CD4-positive, alpha-beta memory T cell (primary cell): ENCODE results near the gene CYP1A1. TPM values are rescaled to one million over a fixed set of nuclear protein-coding genes. Genes with fewer than 3 reads are reported as not detected.

Experiments used
- CTCF ChIA-PET: fragments of 350-600 bp; sonication (Branson Sonifier 250); formaldehyde crosslinking; loops from one replicate; lab custom pipeline; 2021; ENCODE audit warnings: inconsistent platforms; ENCODE audit not compliant: partially characterized antibody; lab: Charles Lee
- POLR2A ChIA-PET: fragments of 350-600 bp; sonication (Branson Sonifier 250); formaldehyde crosslinking; loops from one replicate; lab custom pipeline; 2021; ENCODE audit not compliant: partially characterized antibody; lab: Charles Lee
- DNase-seq, 5 donors: peaks; one replicate each; pipeline versions ENCODE4 v3.0.0 to v3.0.0-alpha.2; 2020 to 2022; ENCODE audit warnings: mixed read lengths in 1 of 5
- H3K27ac ChIP-seq: one replicate; pipeline ENCODE4 v1.7.0; 2013; ENCODE audit warnings: low read depth, low read length
- H3K27me3 ChIP-seq: 2 replicates; pipeline ENCODE4 v1.7.0; 2013; ENCODE audit warnings: mild to moderate bottlenecking, low read length, moderate library complexity; ENCODE audit not compliant: insufficient read depth
- H3K36me3 ChIP-seq: 2 replicates; pipeline ENCODE4 v1.7.0; 2013; ENCODE audit warnings: mild to moderate bottlenecking, low read length, moderate library complexity; ENCODE audit not compliant: insufficient read depth
- H3K4me1 ChIP-seq: 2 replicates; pipeline ENCODE4 v1.7.0; 2013; ENCODE audit warnings: mild to moderate bottlenecking, low read length, moderate library complexity; ENCODE audit not compliant: insufficient read depth
- H3K4me3 ChIP-seq, 2 donors: one replicate each; pipeline ENCODE4 v1.7.0; 2013; ENCODE audit warnings: low read length in 2 of 2, mild to moderate bottlenecking in 1 of 2
- H3K9me3 ChIP-seq, 2 donors: one replicate each; pipeline ENCODE4 v1.7.0; 2013; ENCODE audit warnings: low read length in 2 of 2, control low read depth in 1 of 2; ENCODE audit not compliant: control insufficient read depth in 1 of 2
- H3K27ac Mint-ChIP-seq, 7 donors: one replicate each; pipeline ENCODE4 v1.8.0; 2020 to 2021; ENCODE audit warnings: mixed read lengths in 7 of 7, mild to moderate bottlenecking in 6 of 7, inconsistent platforms in 3 of 7, moderate library complexity in 3 of 7
- H3K27me3 Mint-ChIP-seq, 2 donors: one replicate each; pipeline ENCODE4 v1.8.0; 2020 to 2021; ENCODE audit warnings: mixed read lengths in 2 of 2
- H3K36me3 Mint-ChIP-seq, 2 donors: one replicate each; pipeline ENCODE4 v1.8.0; 2020 to 2021; ENCODE audit warnings: mixed read lengths in 2 of 2, inconsistent platforms in 1 of 2, mild to moderate bottlenecking in 1 of 2
- H3K4me1 Mint-ChIP-seq, 4 donors: one replicate each; pipeline ENCODE4 v1.8.0; 2020 to 2021; ENCODE audit warnings: mixed read lengths in 4 of 4, mild to moderate bottlenecking in 1 of 4
- H3K4me3 Mint-ChIP-seq, 8 donors: one replicate each; pipeline ENCODE4 v1.8.0; 2020 to 2021; ENCODE audit warnings: mixed read lengths in 8 of 8, mild to moderate bottlenecking in 7 of 8, moderate library complexity in 6 of 8, inconsistent platforms in 3 of 8
- H3K9me3 Mint-ChIP-seq, 8 donors: one replicate each; pipeline ENCODE4 v1.8.0; 2020 to 2021; ENCODE audit warnings: mixed read lengths in 8 of 8, mild to moderate bottlenecking in 5 of 8, inconsistent platforms in 3 of 8, moderate library complexity in 1 of 8
- intact Hi-C: fragments of 100-400 bp; cut with micrococcal nuclease; formaldehyde crosslinking; loops from one replicate; pipeline ENCODE4 v1.15.1; 2023
- polyA plus RNA-seq, 2 donors: library from polyadenylated mRNA; unstranded; fragments of 300-500 nt; fragmentation: Illumina TruSeq; gene quantifications; one replicate each; pipeline ENCODE4 v1.2.3, GENCODE V29; 2021
- total RNA-seq, 2 experiments: library from RNA; stranded (reverse); gene quantifications; one replicate each; pipeline ENCODE4 v1.2.3, GENCODE V29; 2021

The CYP1A1 gene
- total and polyA plus RNA-seq, 4 experiments from 2014 or later = 0.11 to 0.26 TPM; not detected in 2

DNA sequence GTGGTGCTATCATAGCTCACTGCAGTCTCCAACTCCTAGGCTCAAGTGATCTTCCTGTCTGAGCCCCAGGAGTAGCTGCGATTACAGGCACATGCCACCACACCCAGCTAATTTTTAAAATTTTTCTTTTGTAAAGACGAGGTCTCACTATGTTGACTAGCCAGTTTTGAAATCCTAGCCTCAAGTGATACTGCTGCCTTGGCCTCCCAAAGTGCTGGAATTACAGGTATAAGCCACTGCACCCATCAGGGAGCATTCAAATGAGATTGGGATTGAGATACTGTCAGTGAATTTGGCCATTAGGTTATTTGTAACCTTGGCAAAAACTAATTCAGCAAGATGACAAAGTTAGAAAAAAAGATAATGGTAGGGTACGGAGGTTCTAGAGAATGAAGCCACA lies 51.2 kb downstream of the CYP1A1 start:
- Mint-ChIP-seq H3K4me3 (no peak overlapping the region), H3K27ac (peak overlapping the region in 1 of 7 donors; percentile 11), H3K27me3 (no peaks in the 10 kb centered on the region), H3K36me3 (peaks cover 27 to 39% of the 10 kb centered on the region in 2 donors), H3K9me3 (no peaks in the 10 kb centered on the region), H3K4me1 (peaks cover 5 to 18% (median 10%) of the 10 kb centered on the region in 4 donors)
- no peaks in the 10 kb centered on the region for H3K4me1 ChIP-seq
- intact Hi-C loops = no loop called here
- H3K36me3 ChIP-seq = peaks cover 27% of the 10 kb centered on the region
- no peak overlapping the region for H3K4me3 ChIP-seq
- POLR2A ChIA-PET = no interaction called here
- no peak overlapping the region for H3K27ac ChIP-seq
- H3K27me3 ChIP-seq = no peaks in the 10 kb centered on the region
- CTCF ChIA-PET = no interaction called here
- no peaks in the 10 kb centered on the region for H3K9me3 ChIP-seq
- DNase-seq = no peak

DNA sequence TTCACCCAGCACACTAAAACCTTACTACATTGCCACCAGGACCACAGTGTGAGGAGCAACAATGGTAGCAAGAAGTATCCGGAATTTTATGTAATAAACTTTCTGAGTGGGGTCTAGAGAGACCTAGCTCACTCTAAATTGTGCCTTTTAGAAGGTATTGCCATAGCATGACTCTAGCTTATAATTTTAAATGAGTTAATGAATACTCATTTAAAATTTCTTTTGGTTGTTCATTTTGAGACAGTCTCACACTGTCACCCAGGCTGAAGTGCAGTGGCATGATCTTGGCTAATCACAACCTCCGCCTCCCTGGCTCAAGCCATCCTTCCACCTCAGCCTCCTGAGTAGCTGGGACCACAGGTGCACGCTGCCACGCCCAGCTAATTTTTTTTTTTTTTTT lies 55.7 kb downstream of the CYP1A1 start:
- Mint-ChIP-seq H3K27ac (no peak overlapping the region), H3K9me3 (no peaks in the 10 kb centered on the region), H3K4me3 (no peak overlapping the region), H3K36me3 (peaks cover 32 to 52% of the 10 kb centered on the region in 2 donors), H3K4me1 (peaks cover 0 to 14% (median 10%) of the 10 kb centered on the region in 4 donors), H3K27me3 (no peaks in the 10 kb centered on the region)
- Histone ChIP-seq H3K9me3 (no peaks in the 10 kb centered on the region), H3K27me3 (no peaks in the 10 kb centered on the region), H3K36me3 (peaks cover 26% of the 10 kb centered on the region), H3K4me3 (no peak overlapping the region), H3K4me1 (no peaks in the 10 kb centered on the region), H3K27ac (no peak overlapping the region)
- ChIA-PET POLR2A (no interaction called here), CTCF (interaction anchor here (0.6 to 2.4 kb wide), 2 partner anchors 31 to 34 kb away, joined by 3 to 8 read pairs; no protein-coding TSS in a partner anchor)
- intact Hi-C loops = no loop called here
- no peak for DNase-seq

Other genes starting within 250 kb of the CYP1A1 start
- 10 to 100 TPM; 32.9 TPM for gene ARID3B, start 184.3 kb downstream of the CYP1A1 start, total RNA-seq
- 10 to 100 TPM in 1 of 2 donors, 1 to 10 TPM in 1; 4.1 to 16.1 TPM for gene ARID3B, start 184.3 kb downstream of the CYP1A1 start, polyA plus RNA-seq
- gene CLK3, start 109.7 kb downstream of the CYP1A1 start, total RNA-seq = 100 to 1,000 TPM; 163 to 167 TPM
- gene CLK3, start 109.7 kb downstream of the CYP1A1 start, polyA plus RNA-seq = 10 to 100 TPM; 59.1 to 94.1 TPM
- gene EDC3, start 29.5 kb downstream of the CYP1A1 start, total RNA-seq = 10 to 100 TPM; 40.6 to 40.7 TPM
- 10 to 100 TPM; 22.9 to 28.2 TPM for gene EDC3, start 29.5 kb downstream of the CYP1A1 start, polyA plus RNA-seq
- not detected for gene CYP1A2, start 23.3 kb upstream of the CYP1A1 start, total RNA-seq
- gene CYP1A2, start 23.3 kb upstream of the CYP1A1 start, polyA plus RNA-seq = not detected
- 100 to 1,000 TPM; 234 to 247 TPM for gene CSK, start 56.6 kb upstream of the CYP1A1 start, total RNA-seq
- gene CSK, start 56.6 kb upstream of the CYP1A1 start, polyA plus RNA-seq = 100 to 1,000 TPM in 1 of 2 donors, 10 to 100 TPM in 1; 72.5 to 125 TPM
- gene LMAN1L, start 87.3 kb upstream of the CYP1A1 start, total RNA-seq = under 1 TPM; 0.23 to 0.39 TPM
- gene LMAN1L, start 87.3 kb upstream of the CYP1A1 start, polyA plus RNA-seq = not detected
- not detected for gene CPLX3, start 101.1 kb upstream of the CYP1A1 start, total RNA-seq
- not detected for gene CPLX3, start 101.1 kb upstream of the CYP1A1 start, polyA plus RNA-seq
- gene ULK3, start 117.6 kb upstream of the CYP1A1 start, total RNA-seq = 10 to 100 TPM; 84.9 to 88.3 TPM
- 10 to 100 TPM; 33.6 to 38.5 TPM for gene ULK3, start 117.6 kb upstream of the CYP1A1 start, polyA plus RNA-seq
- 100 to 1,000 TPM; 132 to 138 TPM for gene SCAMP2, start 147.8 kb upstream of the CYP1A1 start, total RNA-seq
- 100 to 1,000 TPM; 152 to 179 TPM for gene SCAMP2, start 147.8 kb upstream of the CYP1A1 start, polyA plus RNA-seq
- 10 to 100 TPM; 70.4 to 73.1 TPM for gene MPI, start 164.5 kb upstream of the CYP1A1 start, total RNA-seq
- 10 to 100 TPM; 63.0 to 66.2 TPM for gene MPI, start 164.5 kb upstream of the CYP1A1 start, polyA plus RNA-seq
- gene FAM219B, start 181.3 kb upstream of the CYP1A1 start, total RNA-seq = 100 to 1,000 TPM; 101 to 117 TPM
- 10 to 100 TPM; 17.4 to 26.1 TPM for gene FAM219B, start 181.3 kb upstream of the CYP1A1 start, polyA plus RNA-seq
- 10 to 100 TPM; 66.8 to 74.4 TPM for gene COX5A, start 212.5 kb upstream of the CYP1A1 start, total RNA-seq
- gene COX5A, start 212.5 kb upstream of the CYP1A1 start, polyA plus RNA-seq = 100 to 1,000 TPM; 331 to 336 TPM
- 1 to 10 TPM; 2.6 to 2.8 TPM for gene RPP25, start 231.2 kb upstream of the CYP1A1 start, total RNA-seq
- gene RPP25, start 231.2 kb upstream of the CYP1A1 start, polyA plus RNA-seq = 1 to 10 TPM; 2.6 to 2.8 TPM